ENCODE results near the gene FAM163B. TPM values are rescaled to one million over a fixed set of nuclear protein-coding genes. Genes with fewer than 3 reads are reported as not detected.

The FAM163B gene
- total and polyA plus RNA-seq, 2 of the 8 experiments (the other 6 are each of a cell fraction or from before 2014, with no cell fraction given) = 0.63 to 1.0 TPM

DNA sequence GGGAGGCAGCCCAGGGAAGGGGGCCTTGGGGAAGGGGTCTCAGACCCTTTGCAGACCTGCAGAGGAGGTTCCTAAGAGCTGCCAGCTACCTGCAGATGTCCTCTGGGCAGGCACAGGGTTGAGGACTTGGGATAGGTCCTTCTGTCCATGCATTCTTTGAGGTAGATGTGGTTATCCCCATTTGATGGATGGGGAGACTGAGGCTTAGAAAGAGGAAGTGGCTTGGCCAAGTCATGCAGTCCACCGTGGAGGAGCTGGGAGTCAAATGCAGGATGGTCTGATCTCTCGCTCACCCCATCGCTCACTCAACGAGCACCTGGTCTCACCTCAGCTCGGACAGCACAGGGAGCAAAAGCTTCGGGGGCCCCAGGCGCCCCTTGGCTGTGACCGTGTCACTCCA is 54.5 kb downstream of the FAM163B start:
- no peak overlapping the region for H3K4ac ChIP-seq (replicated peaks; ENCODE audit: insufficient read length, low read depth, low read length)
- H4K8ac ChIP-seq (ENCODE audit: extremely low read depth, insufficient read depth, low read length) = no peak overlapping the region
- no peak overlapping the region for H2BK20ac ChIP-seq (ENCODE audit: low read length)
- H2BK5ac ChIP-seq (ENCODE audit: low read depth, low read length) = no peak overlapping the region
- peaks cover 0 to 4% of the 10 kb centered on the region in 2 experiments for H4K20me1 ChIP-seq (replicated peaks in 1 of 2; ENCODE audit: control insufficient read depth in 1 of 2, insufficient read depth in 2 of 2, low read length in 2 of 2)
- peaks cover 6 to 12% (median 8%) of the 10 kb centered on the region in 4 experiments; a peak in 6 of 7 replicates for H3K4me1 ChIP-seq (replicated peaks in 1 of 4; ENCODE audit: control insufficient read depth in 3 of 4, insufficient read depth in 4 of 4, low read length in 3 of 4)
- H3K18ac ChIP-seq (ENCODE audit: extremely low read depth, low read length) = no peak overlapping the region
- no peaks in the 10 kb centered on the region; the same call in 1 of the 2 replicates for H3K79me1 ChIP-seq (ENCODE audit: low read depth, low read length)
- no peaks in the 10 kb centered on the region for H3K36me3 ChIP-seq (ENCODE audit: control insufficient read depth in 2 of 4, insufficient read depth in 4 of 4, low read length in 3 of 4)
- no peak overlapping the region for H3K14ac ChIP-seq (ENCODE audit: insufficient read length)
- no peaks in the 10 kb centered on the region for H3K9me3 ChIP-seq (ENCODE audit: insufficient read depth in 2 of 2, low read depth in 1 of 2, low read length in 1 of 2)
- H3K9ac ChIP-seq (replicated peaks in 1 of 4; ENCODE audit: extremely low read depth in 1 of 4, low read depth in 3 of 4, low read length in 3 of 4) = no peak overlapping the region
- H3K27me3 ChIP-seq (replicated peaks in 1 of 4; ENCODE audit: control insufficient read depth in 3 of 4, extremely low read depth in 1 of 4, insufficient read depth in 3 of 4, low read length in 3 of 4) = no peaks in the 10 kb centered on the region
- DNase-seq (ENCODE audit: low read depth in 1 of 2, low spot score in 2 of 2) (no peak), FAIRE-seq (no peak)
- H3K27ac ChIP-seq (ENCODE audit: low read depth, low read length) = no peak overlapping the region
- H3K23me2 ChIP-seq (ENCODE audit: low read depth, low read length) = no peaks in the 10 kb centered on the region
- no peak overlapping the region; the same call in 1 of the 2 replicates for H2BK12ac ChIP-seq (ENCODE audit: low read depth, low read length)
- 0 out of 2 replicates have a peak overlapping the region, but pooled peaks have one; percentile 55 for H2BK15ac ChIP-seq (ENCODE audit: low read length)
- no peak overlapping the region for H2AK5ac ChIP-seq (ENCODE audit: low read depth, low read length)
- POLR2A ChIA-PET (ENCODE audit: partially characterized antibody) = no interaction called here
- no peak overlapping the region for H3K56ac ChIP-seq (replicated peaks; ENCODE audit: insufficient read length, low read depth, low read length)
- no peak overlapping the region for H3K4me3 ChIP-seq (ENCODE audit: extremely low read depth in 1 of 4, insufficient read depth in 2 of 4, low read depth in 3 of 4, low read length in 4 of 4)
- H3K4me2 ChIP-seq (ENCODE audit: insufficient read depth in 1 of 2, low read depth in 2 of 2, low read length in 2 of 2) = no peak overlapping the region
- H2BK120ac ChIP-seq (replicated peaks; ENCODE audit: low read depth, low read length) = no peak overlapping the region
- no peak overlapping the region for H4K91ac ChIP-seq (replicated peaks; ENCODE audit: insufficient read length, low read length)
- WGBS, 2 experiments (ENCODE audit: extremely low coverage in 1 of 2, insufficient coverage in 1 of 2, insufficient read length in 1 of 2, insufficient replicate concordance in 2 of 2, low coverage in 1 of 2, low lambda C conversion rate in 2 of 2, missing lambda C conversion rate in 1 of 2) = 93% methylated on average over 8 of the region's 8 CpGs; no CpG with 5 or more reads in 1 of the 2 experiments
- H3K79me2 ChIP-seq (ENCODE audit: control insufficient read depth in 1 of 2, insufficient read depth in 2 of 2, low read length in 2 of 2) = no peaks in the 10 kb centered on the region
- H3K23ac ChIP-seq (ENCODE audit: insufficient read length) = no peak overlapping the region
- no peak overlapping the region for H2AFZ ChIP-seq (ENCODE audit: low read length)
- H4K5ac ChIP-seq (ENCODE audit: insufficient read length, low read depth, low read length) = no peak overlapping the region
- CTCF ChIA-PET (ENCODE audit: partially characterized antibody) = interaction anchor here (0.6 to 4.6 kb wide), 12 partner anchors 10 to 159 kb away, joined by 3 to 26 read pairs (median 4); no protein-coding TSS in a partner anchor
- TF ChIP-seq POLR2AphosphoS5 (IDR thresholded peaks at IDR 0.05; ENCODE audit: low read depth, low read length) (no peak), JUN (IDR thresholded peaks at IDR 0.05; ENCODE audit: low read depth, low read length) (no peak), BCL11A (IDR thresholded peaks at IDR 0.05; ENCODE audit: low read depth in 2 of 2, low read length in 2 of 2) (no peak), CHD1 (IDR thresholded peaks at IDR 0.05; ENCODE audit: low read depth, low read length) (no peak), MAFK (IDR thresholded peaks at IDR 0.05; ENCODE audit: low read depth, low read length) (no peak), KDM1A (IDR thresholded peaks at IDR 0.05; ENCODE audit: borderline replicate concordance, low read length) (no peak), ZNF274 (IDR thresholded peaks at IDR 0.05; ENCODE audit: borderline replicate concordance, extremely low read depth, low read length) (no peak), TEAD4 (IDR thresholded peaks at IDR 0.05; ENCODE audit: low read depth, low read length) (no peak), NRF1 (IDR thresholded peaks at IDR 0.05; ENCODE audit: low read depth, low read length) (no peak), CHD2 (IDR thresholded peaks at IDR 0.05; ENCODE audit: low read length) (no peak)
- TF ChIP-seq, protein P1, sequence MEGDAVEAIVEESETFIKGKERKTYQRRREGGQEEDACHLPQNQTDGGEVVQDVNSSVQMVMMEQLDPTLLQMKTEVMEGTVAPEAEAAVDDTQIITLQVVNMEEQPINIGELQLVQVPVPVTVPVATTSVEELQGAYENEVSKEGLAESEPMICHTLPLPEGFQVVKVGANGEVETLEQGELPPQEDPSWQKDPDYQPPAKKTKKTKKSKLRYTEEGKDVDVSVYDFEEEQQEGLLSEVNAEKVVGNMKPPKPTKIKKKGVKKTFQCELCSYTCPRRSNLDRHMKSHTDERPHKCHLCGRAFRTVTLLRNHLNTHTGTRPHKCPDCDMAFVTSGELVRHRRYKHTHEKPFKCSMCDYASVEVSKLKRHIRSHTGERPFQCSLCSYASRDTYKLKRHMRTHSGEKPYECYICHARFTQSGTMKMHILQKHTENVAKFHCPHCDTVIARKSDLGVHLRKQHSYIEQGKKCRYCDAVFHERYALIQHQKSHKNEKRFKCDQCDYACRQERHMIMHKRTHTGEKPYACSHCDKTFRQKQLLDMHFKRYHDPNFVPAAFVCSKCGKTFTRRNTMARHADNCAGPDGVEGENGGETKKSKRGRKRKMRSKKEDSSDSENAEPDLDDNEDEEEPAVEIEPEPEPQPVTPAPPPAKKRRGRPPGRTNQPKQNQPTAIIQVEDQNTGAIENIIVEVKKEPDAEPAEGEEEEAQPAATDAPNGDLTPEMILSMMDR (IDR thresholded peaks at IDR 0.05; ENCODE audit: control extremely low read depth in 1 of 3, insufficient read depth in 1 of 3, low read depth in 1 of 3, low read length in 3 of 3) = no peak
- TF ChIP-seq, protein P2, sequence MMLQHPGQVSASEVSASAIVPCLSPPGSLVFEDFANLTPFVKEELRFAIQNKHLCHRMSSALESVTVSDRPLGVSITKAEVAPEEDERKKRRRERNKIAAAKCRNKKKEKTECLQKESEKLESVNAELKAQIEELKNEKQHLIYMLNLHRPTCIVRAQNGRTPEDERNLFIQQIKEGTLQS (IDR thresholded peaks at IDR 0.05; ENCODE audit: insufficient read depth, low read depth, low read length) = no peak

Data from H1 (cell line).